HuH-7.5 (cell line): ENCODE results near the gene FTSJ1.
"Not testable (repeated sequence)": the region's sequence is repeated elsewhere in the genome, so short reads cannot be mapped to it uniquely, and the experiment has no call there.

Experiments used
- DNase-seq: peaks from one replicate; pipeline ENCODE4 v3.0.0; 2011; ENCODE audit warnings: low spot score

The FTSJ1 gene

DNA sequence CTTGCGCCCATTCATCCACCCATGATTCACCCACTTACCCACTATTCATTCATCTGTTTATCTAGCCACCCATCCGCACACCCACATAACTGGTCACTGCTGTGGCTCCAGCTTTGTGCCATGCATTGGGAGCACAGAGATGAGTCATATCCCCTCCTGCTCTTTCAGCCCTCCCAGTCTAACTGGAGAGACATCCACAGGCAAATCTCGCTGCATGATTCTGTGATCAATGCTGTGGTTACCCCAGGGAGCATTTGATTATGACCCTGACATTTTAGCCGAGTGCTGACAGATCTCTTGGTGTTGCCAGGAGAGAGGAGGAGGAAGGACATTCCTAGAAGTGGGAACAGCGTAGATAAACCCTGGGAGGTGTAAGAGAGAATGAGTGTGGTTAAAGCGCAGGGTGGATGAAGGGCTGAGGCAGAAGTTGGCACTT is 22.4 kb downstream of the FTSJ1 start:
- no peak for DNase-seq

DNA sequence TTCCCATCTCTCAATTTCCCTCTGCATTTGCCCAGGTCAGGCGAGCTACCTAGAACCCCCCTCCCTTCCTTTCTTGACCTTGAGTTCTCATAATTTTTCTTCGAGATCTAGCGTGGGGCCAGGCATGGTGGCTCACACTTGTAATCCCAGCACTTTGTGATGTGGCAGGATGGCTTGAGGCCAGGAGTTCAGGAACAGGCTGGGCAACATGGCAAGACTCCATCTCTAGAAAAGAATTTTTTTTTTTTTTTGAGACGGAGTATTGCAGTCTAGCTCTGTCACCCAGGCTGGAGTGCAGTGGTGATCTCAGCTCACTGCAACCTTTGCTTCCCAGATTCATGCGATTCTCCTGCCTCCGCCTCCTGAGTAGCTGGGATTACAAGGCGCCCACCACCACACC is 28.3 kb downstream of the FTSJ1 start:
- DNase-seq = no peak

DNA sequence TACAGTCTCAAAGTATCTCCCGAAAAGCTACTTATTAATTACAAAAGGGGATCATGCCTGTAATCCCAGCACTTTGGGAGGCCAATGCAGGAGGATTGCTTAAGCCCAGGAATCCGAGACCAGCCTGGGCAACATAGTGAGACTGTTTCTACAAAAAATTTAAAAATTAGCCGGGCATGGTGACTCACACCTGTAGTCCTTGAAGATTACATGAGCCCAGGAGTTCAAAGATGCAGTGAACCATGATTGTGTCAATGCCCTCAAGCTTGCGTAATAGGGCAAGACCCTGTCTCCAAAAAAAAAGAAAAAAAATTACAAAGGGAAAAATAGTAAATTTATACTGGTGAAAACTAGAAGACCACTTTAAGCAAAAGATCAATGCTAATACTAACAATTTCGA is 29.5 kb downstream of the FTSJ1 start:
- DNase-seq = no peak

DNA sequence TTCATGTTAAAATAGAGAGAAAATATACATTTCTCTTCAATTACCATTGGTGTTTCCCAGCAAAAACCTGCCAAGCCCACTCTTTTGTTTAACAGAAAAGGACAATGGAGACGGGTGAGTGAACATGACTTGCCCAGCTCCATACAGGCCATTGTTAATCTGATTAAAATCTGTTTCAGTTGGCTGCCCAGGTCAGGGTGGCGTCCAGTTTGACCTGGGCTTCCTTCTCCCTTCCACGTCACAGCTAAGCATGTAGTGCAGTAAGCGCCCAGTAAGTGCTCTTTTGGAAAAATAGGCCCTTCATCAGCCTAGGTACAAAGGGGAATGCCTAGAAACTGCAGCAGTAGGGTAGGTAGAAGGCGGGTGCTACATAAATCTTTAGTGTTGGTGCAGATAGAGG is 31.2 kb downstream of the FTSJ1 start:
- DNase-seq = no peak

DNA sequence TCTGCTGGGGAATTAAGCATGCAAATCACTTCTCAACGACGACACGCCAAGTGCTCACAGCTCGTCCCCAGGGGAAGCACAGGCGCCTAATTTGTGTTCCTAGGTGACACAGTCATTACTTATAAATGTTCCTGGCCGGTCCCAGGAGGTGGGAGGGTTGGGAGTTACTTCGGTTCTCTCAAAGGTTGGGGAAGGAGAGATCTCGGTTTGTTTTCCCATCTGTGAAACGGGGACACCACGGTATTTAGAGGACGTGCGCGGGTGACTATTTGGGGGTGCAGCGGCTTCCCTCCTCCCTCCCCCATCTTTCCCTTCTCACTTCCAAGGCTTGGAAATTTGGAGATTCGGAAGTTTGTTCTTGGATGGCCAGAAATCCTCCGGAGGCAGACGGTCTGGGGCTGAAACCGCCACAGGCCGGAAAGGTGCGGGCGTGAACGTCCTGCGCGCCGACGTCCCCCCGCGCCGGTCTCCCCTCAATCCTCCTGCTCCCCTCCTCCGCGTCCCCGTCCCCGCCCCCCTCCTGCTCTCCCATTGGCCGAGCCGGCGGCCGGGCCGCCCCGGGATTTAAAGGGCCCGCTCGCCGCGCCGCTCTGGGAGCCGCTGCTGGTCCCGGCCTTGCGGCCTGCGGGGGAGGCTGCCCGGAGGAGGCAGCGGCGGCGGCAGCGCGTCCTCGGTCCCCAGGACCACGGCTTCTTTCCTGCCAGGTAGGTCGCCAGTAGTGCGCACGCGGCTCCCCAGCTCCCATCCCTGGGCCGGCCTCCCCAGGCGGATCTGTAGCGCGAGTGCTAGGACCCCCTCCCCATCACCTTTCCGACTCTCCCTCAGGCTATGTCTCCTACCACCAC is 32.6 kb downstream of the FTSJ1 start, which contains the start of gene PORCN:
Gene PORCN, plus strand, starts transcription at position 593 of the 845 bp plus-strand sequence. CDS start 829 bp downstream, outside the sequence.
- peak; percentile 84 for DNase-seq

DNA sequence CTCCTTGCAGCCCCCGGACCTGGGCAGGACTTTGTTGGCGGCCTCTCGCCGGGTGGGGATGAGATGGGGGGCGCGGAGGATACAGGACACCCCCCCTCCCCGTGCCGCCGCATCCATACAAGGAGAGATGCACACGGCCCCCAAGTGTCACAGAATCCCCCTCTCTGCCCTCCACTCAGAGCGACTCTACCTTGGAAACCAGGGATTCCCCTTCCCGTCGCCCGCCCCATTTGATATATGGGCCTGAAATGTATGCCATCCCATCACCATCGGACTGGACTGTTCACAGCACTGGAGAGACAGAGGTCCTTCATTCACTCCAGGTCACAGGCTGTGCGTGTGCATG is 33.2 kb downstream of the FTSJ1 start:
- DNase-seq = no peak

DNA sequence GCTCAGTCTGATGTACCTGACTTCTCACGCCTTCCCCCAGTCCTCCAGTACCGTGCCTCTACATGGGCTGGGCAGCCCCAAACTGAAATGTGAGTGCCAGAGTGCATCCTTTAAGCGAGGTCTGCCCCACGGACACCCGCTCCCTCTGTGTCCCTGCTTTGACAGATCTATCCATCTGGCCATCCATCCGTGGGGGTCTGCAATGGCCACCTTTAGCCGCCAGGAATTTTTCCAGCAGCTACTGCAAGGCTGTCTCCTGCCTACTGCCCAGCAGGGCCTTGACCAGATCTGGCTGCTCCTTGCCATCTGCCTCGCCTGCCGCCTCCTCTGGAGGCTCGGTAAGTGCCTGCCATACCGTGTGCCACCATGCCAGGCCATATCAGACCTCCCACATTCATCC is 33.6 kb downstream of the FTSJ1 start:
- DNase-seq = no peak

DNA sequence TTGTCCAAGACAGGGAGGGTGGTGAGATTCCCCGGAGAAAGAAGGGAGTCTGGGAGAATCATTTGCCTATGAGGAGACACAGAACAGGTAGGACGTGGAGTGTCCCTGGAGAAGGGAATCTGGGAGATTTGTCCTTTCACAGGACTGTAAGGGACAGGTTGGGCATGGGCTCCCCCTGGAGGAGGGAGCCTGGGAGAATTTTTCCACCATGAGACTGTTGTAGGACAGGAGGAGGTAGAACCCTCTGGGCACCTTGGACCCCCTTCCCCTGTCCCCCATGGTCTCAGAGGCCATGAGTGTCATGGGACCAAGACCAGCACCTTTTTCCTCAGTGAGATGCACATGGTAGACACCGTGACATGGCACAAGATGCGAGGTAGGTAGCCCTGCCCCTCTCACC is 35.6 kb downstream of the FTSJ1 start:
- DNase-seq = peak; percentile 68

DNA sequence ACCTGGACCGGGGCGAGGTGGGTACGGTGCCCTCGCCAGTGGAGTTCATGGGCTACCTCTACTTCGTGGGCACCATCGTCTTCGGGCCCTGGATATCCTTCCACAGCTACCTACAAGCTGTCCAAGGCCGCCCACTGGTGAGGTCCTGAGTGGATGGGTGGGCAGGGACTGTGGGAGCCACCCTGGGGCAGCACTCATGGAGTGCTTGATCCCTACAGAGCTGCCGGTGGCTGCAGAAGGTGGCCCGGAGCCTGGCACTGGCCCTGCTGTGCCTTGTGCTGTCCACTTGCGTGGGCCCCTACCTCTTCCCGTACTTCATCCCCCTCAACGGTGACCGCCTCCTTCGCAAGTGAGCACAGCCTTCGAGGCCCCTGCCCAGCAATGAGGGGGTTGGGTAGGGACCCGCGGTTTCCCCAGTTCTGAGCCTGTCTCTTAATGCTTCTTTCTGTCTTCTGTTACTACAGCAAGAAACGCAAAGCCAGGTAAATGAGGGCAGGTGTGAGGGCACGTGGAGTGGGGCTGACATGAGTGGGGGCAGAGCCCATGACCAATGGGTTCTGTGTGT is 36.5 kb downstream of the FTSJ1 start:
- no peak for DNase-seq

DNA sequence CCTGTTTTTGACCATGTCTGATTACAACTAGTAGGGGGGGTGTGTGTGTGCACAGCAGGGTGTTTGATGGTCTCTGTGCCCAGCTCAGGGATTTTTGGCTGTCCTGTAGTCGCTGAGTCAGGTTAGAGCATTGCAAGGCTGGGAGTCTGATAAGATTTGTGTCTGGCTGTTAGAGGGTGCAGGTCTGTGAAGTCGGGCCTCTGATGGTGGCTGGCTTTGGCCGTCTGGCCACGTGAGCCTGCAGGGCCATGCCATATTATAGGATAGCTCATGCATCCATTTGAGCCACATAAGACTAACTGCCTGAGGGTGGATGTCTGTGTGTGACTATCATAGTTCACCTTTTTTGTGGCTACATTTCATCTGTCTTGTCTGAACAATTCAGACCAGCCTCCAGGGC is 37.7 kb downstream of the FTSJ1 start:
- DNase-seq = no peak

DNA sequence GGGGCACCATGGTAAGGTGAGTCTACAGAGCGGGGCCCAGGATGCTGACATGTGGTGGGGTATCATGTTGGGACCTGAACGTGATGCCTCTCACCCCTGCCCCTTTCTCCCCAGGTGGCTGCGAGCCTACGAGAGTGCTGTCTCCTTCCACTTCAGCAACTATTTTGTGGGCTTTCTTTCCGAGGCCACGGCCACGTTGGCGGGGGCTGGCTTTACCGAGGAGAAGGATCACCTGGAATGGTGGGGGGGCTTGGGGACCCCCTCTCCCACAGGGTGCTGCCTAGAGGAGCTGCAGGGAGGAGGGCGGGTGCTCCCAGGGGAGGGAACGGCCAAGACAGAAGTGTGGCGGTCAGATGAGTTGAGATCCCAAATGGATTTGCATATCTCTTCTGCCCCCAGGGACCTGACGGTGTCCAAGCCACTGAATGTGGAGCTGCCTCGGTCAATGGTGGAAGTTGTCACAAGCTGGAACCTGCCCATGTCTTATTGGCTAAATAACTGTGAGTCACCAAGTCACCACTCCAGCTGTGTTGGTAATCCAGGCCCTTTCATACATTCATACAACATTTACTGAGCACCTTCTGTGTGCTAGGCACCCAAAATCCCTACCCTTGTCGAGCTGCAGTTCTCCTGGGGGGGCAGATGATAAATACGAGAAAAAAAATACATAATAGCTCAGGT is 38.3 kb downstream of the FTSJ1 start:
- no peak for DNase-seq

DNA sequence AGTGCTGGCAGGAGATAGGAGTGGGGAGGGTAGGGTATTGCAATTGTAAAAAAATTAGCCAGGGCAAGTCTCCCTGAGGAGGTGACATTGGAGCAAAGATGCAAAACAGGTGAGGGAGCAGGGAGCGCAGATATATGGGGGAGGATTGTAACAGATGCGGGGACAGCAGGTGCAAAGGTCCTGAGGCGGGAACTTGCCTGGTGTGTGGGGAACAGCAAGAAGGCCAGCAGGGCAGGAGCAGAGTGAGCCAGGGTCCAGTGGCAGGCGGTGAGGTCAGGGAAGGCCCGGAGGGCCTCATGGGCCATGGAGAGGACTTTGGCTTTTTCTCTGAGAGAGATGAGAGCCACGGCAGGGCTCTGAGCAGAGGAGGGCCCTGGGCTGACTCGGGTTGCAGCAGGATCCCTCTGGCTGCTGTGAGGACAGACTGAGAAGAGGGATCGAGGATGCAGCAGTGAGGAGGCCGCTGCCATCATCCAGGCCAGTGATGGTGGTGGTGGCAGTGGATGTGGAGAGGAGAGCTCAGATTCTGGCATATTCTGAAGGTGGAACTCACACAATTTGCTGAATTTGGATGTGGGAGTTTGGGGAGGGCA is 39.0 kb downstream of the FTSJ1 start:
- no peak for DNase-seq

DNA sequence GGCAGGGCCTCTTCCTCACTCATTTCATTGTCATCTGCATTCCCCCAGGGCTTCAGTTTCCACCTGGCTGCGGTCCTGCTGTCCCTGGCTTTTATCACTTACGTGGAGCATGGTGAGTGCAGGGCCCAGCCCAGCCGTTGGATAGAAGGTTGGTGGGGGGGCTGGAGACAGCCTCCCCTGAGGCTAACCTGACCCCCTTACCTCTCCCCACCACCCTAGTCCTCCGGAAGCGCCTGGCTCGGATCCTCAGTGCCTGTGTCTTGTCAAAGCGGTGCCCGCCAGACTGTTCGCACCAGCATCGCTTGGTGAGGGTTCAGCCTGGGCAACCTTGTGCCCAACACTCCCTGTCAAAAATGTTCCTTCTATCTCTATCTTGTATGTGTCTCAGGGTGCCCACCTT is 39.8 kb downstream of the FTSJ1 start:
- no peak for DNase-seq

DNA sequence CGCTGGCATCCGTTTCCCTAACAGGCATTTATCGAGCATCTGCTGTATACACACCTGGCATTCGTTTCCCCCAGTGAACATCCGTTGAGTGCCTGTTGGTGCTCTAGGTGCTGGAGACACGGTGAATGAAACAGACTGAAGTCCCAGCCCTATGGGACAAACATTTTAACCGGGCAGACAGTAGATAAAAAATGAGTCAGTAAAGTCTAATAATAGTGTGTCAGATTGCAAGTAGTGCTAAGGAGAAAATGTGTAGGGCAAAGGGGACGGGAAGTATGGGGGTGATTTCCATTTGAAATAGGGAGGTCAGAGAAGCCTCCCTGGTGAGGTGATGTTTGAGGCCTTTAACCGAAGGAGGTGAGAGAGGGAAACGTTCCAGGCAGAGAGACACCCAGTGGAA is 40.3 kb downstream of the FTSJ1 start:
- DNase-seq = no peak

DNA sequence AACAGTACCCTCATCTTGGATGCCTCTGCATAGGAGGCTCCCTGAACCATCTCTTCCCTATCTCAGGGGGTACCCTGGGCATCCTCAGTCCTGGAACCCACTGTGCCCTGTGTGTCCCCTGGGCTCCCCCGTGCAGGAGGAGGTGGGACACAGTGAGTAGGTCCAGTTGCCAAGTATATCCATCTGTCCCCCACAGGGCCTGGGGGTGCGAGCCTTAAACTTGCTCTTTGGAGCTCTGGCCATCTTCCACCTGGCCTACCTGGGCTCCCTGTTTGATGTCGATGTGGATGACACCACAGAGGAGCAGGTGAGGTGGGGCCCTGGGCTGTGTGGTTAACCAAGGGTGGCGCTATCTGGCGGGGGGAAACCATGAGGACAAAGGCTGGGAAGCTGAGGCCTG is 41.0 kb downstream of the FTSJ1 start:
- DNase-seq = no peak

DNA sequence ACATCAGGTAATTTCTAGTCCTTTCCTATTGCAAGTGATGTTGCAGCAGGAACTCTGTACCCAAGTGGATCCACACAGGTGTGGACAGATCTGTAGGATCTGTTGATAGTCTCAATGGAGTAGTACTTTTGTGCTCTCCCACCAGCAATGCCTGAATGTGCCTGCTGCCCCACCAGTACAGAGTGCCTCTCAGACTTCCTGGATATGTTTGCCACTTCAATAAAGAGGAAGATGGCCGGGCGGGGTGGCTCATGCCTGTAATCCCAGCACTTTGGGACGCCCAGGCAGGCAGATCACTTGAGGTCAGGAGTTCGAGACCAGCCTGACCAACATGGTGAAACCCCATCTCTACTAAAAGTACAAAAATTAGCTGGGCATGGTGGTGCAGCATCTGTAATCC is 43.5 kb downstream of the FTSJ1 start:
- not testable (repeated sequence) for DNase-seq

DNA sequence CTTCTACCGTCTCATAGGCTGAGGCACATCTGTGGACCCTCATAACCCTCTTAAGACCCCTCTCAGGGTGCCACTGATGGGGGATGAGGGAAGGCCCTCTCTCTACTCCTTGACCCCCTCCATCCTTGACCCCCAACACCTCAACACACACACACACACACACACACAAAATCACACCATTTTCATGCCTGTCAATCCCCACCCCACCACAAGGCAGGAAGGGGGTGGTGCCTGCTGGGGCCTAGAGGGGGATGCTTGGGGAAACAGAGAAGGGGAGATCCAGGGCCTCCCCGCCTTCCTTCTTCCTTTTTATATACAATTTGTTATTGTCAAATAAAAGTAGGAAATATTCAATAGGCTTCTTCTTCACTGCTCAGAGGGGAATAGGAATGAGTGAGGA is 44.5 kb downstream of the FTSJ1 start:
- no peak for DNase-seq

DNA sequence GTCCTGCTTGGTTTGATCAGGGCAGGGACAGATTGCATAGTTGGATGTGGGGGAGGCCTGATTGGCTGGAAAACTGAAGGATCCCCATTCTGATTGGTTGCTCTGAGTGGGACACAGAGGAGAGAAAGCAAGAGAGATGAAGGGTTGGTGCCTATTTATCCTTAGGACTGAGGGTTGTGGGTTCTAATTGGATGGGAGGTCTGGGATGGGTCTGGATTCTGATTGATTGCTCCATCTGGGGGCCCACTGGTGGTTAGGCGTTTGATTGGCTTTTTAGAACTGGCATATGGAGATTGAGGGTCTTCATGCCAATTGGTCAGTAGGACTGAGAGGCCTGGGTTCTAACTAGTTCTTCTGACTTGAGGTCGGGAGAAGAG is 45.0 kb downstream of the FTSJ1 start:
- no peak for DNase-seq

DNA sequence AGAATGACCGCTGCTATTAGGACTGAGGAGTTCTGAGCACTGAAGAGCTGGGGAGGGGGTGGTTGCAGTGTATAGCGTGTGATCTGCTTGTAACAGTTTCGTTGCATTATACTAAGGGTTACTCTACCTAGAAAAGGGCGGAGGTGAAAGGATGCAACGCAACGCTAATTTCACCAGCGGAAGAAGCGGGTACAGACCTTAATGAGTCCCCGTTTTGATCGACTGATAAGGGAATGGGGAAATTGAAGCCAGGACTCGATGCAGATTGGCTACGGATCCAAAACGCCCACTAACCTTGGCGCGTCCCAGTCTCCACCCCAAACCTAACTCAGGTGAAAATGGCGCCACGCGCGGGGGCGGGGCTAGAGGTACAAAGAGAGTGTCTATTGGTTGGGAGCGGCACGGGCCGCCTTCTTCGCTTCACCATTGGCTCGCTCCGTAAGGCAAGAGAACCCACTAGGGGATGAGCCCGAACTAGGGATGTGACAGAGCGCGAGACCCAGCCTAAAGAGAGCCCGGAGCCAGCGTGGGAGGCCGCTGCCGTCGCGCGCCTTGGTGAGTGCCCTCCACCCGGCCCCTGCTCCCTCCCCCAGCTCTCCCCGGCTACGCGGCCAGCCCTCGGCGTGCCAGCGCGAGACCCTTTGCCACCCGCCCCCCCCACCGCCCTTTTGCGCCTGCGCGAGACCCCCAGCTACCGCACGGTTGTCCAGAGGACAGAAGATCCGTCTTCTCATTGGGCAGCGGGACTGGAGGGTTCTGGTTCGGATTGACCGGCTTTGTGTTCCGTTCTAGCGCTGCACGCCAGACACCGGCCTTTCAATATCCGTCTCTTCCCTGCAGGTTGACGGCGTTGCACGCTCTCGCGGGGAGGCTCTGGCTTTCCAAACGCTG is 45.6 kb downstream of the FTSJ1 start, which contains the start of gene EBP:
Gene EBP, plus strand, starts transcription at position 456 of the 891 bp plus-strand sequence. CDS start 1,964 bp downstream, outside the sequence.
- DNase-seq = peak; percentile 90

DNA sequence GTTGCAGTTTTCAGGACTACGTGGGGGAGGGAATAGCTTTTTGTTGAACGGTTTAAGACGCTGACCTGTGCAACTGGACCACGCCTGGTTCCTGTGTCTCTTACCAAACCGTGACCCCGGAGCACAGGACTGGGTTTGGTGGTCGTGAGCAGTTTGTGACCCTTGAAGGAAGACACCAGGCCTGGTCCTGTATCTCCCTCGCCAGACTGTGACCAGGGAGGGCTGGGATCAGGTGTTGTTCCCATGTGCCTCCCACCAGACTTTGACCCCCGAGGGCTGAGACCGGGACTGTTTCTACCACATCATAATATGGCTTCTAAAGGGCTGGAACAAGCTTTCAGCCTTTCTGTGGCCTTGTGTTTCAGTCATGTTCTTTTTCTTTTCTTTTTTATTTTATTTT is 46.3 kb downstream of the FTSJ1 start:
- DNase-seq = no peak

DNA sequence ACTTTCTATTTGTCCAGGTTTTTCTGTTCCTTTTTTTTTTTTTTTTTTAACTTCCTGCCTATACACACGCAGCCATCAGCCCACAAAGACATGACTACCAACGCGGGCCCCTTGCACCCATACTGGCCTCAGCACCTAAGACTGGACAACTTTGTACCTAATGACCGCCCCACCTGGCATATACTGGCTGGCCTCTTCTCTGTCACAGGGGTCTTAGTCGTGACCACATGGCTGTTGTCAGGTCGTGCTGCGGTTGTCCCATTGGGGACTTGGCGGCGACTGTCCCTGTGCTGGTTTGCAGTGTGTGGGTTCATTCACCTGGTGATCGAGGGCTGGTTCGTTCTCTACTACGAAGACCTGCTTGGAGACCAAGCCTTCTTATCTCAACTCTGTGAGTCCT is 47.7 kb downstream of the FTSJ1 start:
- no peak for DNase-seq

DNA sequence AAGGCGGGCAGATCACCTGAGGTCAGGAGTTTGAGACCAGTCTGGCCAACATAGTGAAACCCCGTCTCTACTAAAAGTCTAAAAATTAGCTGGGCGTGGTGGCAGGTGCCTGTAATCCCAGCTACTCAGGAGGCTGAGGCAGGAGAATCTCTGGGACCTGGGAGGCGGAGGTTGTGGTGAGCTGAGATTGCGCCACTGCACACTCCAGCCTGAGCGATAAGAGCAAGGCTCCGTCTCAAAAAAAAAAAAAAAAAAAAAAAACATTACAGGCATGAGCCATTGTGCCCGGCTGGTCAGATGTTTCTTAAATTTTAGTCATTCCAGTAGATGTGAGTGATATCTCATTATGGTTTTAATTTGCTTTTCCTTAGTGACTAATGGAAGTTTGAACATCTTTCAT is 49.9 kb downstream of the FTSJ1 start:
- DNase-seq = not testable (repeated sequence)
